Measurements from ENCODE around the gene CABLES1. TPM values are rescaled to one million over a fixed set of nuclear protein-coding genes. Genes with fewer than 3 reads are reported as not detected.

Gene CABLES1
- total and polyA plus RNA-seq, 2 of the 8 experiments (the other 6 are each of a cell fraction or from before 2014, with no cell fraction given) = 9.2 to 26.4 TPM

DNA sequence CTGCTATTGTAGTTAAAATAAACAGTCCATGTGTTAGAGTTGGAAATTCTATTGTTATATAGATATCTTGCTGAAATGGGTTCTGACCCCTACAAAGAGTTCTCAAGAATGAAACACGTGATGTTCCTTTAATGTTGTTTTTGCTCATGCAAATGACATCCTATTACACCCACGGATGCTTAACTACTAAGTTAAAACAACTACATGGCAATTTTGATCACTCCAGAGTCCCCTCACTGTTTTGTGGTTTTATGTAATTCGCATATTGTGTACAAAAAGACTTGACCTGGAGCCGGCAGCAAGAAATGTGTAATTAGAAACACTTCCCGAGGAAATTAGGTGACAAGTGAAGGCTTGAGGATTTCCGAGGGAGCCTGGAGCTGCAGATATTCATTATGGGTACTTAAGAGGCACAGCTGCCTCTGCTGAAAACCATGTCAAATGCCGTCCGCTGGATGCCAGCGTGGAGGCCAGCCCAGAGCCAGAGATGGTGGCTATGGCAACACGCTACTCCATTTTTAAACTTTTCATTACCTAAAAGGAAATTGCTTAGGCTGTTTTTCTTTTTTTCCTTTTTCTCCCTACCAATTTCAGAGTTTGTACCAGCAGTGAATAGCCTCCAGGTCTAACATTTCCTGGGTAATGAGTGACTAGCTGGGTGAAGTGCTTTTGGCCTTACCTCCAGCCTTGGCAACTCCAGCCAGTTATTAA, 21.0 kb upstream of the CABLES1 start:
- Histone ChIP-seq H3K79me1 (ENCODE audit: low read depth, low read length) (no peaks in the 10 kb centered on the region), H3K56ac (replicated peaks; ENCODE audit: insufficient read length, low read depth, low read length) (no peak overlapping the region), H2BK20ac (ENCODE audit: low read length) (no peak overlapping the region), H2AFZ (ENCODE audit: low read length) (no peak overlapping the region), H2BK15ac (ENCODE audit: low read length) (no peak overlapping the region), H4K8ac (ENCODE audit: extremely low read depth, insufficient read depth, low read length) (no peak overlapping the region; the same call in 1 of the 2 replicates), H3K4me2 (ENCODE audit: insufficient read depth in 1 of 2, low read depth in 2 of 2, low read length in 2 of 2) (no peak overlapping the region), H3K79me2 (ENCODE audit: control insufficient read depth in 1 of 2, insufficient read depth in 2 of 2, low read length in 2 of 2) (no peaks in the 10 kb centered on the region), H3K14ac (ENCODE audit: insufficient read length) (no peak overlapping the region), H3K18ac (ENCODE audit: extremely low read depth, low read length) (no peak overlapping the region), H4K5ac (ENCODE audit: insufficient read length, low read depth, low read length) (no peak overlapping the region), H3K36me3 (ENCODE audit: control insufficient read depth in 2 of 4, insufficient read depth in 4 of 4, low read length in 3 of 4) (no peaks in the 10 kb centered on the region), H2AK5ac (ENCODE audit: low read depth, low read length) (no peak overlapping the region), H3K23me2 (ENCODE audit: low read depth, low read length) (no peaks in the 10 kb centered on the region), H3K4me1 (replicated peaks in 1 of 4; ENCODE audit: control insufficient read depth in 3 of 4, insufficient read depth in 4 of 4, low read length in 3 of 4) (0 out of 7 replicates have a peak, but pooled peaks cover 0 to 2% (median 0%) of the 10 kb centered on the region in 4 experiments), H3K23ac (ENCODE audit: insufficient read length) (no peak overlapping the region), H2BK12ac (ENCODE audit: low read depth, low read length) (no peak overlapping the region), H3K27me3 (replicated peaks in 1 of 4; ENCODE audit: control insufficient read depth in 3 of 4, extremely low read depth in 1 of 4, insufficient read depth in 3 of 4, low read length in 3 of 4) (peaks cover 0 to 3% (median 0%) of the 10 kb centered on the region in 4 experiments; a peak in 1 of 7 replicates), H4K91ac (replicated peaks; ENCODE audit: insufficient read length, low read length) (no peak overlapping the region), H3K9me3 (ENCODE audit: insufficient read depth in 2 of 2, low read depth in 1 of 2, low read length in 1 of 2) (no peaks in the 10 kb centered on the region), H2BK120ac (replicated peaks; ENCODE audit: low read depth, low read length) (no peak overlapping the region), H3K4me3 (ENCODE audit: extremely low read depth in 1 of 4, insufficient read depth in 2 of 4, low read depth in 3 of 4, low read length in 4 of 4) (no peak overlapping the region), H4K20me1 (replicated peaks in 1 of 2; ENCODE audit: control insufficient read depth in 1 of 2, insufficient read depth in 2 of 2, low read length in 2 of 2) (no peaks in the 10 kb centered on the region), H2BK5ac (ENCODE audit: low read depth, low read length) (no peak overlapping the region), H3K4ac (replicated peaks; ENCODE audit: insufficient read length, low read depth, low read length) (no peak overlapping the region), H3K27ac (ENCODE audit: low read depth, low read length) (no peak overlapping the region), H3K9ac (replicated peaks in 1 of 4; ENCODE audit: extremely low read depth in 1 of 4, low read depth in 3 of 4, low read length in 3 of 4) (no peak overlapping the region)
- FAIRE-seq (no peak), DNase-seq (ENCODE audit: low read depth in 1 of 2, low spot score in 2 of 2) (no peak)
- WGBS, 2 experiments (ENCODE audit: extremely low coverage in 1 of 2, insufficient coverage in 1 of 2, insufficient read length in 1 of 2, insufficient replicate concordance in 2 of 2, low coverage in 1 of 2, low lambda C conversion rate in 2 of 2, missing lambda C conversion rate in 1 of 2) = 73% methylated on average over 10 of the region's 10 CpGs; no CpG with 5 or more reads in 1 of the 2 experiments
- ChIA-PET CTCF (ENCODE audit: partially characterized antibody) (interaction anchor here (0.6 to 2.1 kb wide), 2 partner anchors 17 to 542 kb away, joined by 3 to 9 read pairs; no protein-coding TSS in a partner anchor), POLR2A (ENCODE audit: partially characterized antibody) (no interaction called here)
- TF ChIP-seq SIX5 (IDR thresholded peaks at IDR 0.05; ENCODE audit: low read depth, low read length) (no peak), CBX5 (IDR thresholded peaks at IDR 0.05; ENCODE audit: low read depth, low read length) (no peak), CEBPB (IDR thresholded peaks at IDR 0.05; ENCODE audit: low read depth, low read length) (no peak), GABPA (IDR thresholded peaks at IDR 0.05; ENCODE audit: borderline replicate concordance, insufficient read depth, low read length) (no peak), RBBP5 (IDR thresholded peaks at IDR 0.05; ENCODE audit: borderline replicate concordance, low read depth, low read length) (no peak), JUND (IDR thresholded peaks at IDR 0.05; ENCODE audit: low read length) (no peak), TEAD4 (IDR thresholded peaks at IDR 0.05; ENCODE audit: low read depth, low read length) (no peak), RAD21 (IDR thresholded peaks at IDR 0.05 in 1 of 2, conservative IDR thresholded peaks at IDR 0.05 in 1 of 2; ENCODE audit: low read depth in 2 of 2, low read length in 2 of 2) (no peak), EZH2 (IDR thresholded peaks at IDR 0.05; ENCODE audit: low read depth, low read length, severe bottlenecking) (no peak), RXRA (IDR thresholded peaks at IDR 0.05; ENCODE audit: insufficient read depth, low read depth, low read length) (no peak), GTF2F1 (IDR thresholded peaks at IDR 0.05; ENCODE audit: borderline replicate concordance, low read depth, low read length) (no peak), TCF12 (IDR thresholded peaks at IDR 0.05; ENCODE audit: low read depth, low read length) (no peak), CTBP2 (IDR thresholded peaks at IDR 0.05; ENCODE audit: borderline replicate concordance, insufficient read depth, insufficient read length, low read length) (no peak)
